ENCODE data around the gene MAPK13. TPM values are rescaled to one million over a fixed set of nuclear protein-coding genes. Genes with fewer than 3 reads are reported as not detected.

The MAPK13 gene
- 0.43 to 0.98 TPM (median 0.48 TPM) in 5 replicates for total RNA-seq (2022; extraction: Qiagen RNA extraction)

GRCh38 chr6:36129941-36130666 lies at the start of gene MAPK13:
TSS of gene MAPK13 (plus strand) at chr6:36130513. CDS start at chr6:36130583, 70 bp downstream.

Other genes with a start within 250 kb of the MAPK13 start
- gene SRPK1, start 209.4 kb upstream of the MAPK13 start, total RNA-seq (2022; extraction: Qiagen RNA extraction): 24.9 to 55.6 TPM (median 29.7 TPM) in 5 replicates
- 0.02 to 0.07 TPM in 2 of 5 replicates, not detected in the others for gene SLC26A8, start 105.9 kb upstream of the MAPK13 start, total RNA-seq (2022; extraction: Qiagen RNA extraction)
- gene MAPK14, start 102.7 kb upstream of the MAPK13 start, total RNA-seq (2022; extraction: Qiagen RNA extraction): 23.5 to 28.4 TPM (median 26.4 TPM) in 5 replicates
- 8.3 to 9.5 TPM (median 9.1 TPM) in 5 replicates for gene BRPF3, start 66.2 kb downstream of the MAPK13 start, total RNA-seq (2022; extraction: Qiagen RNA extraction)
- gene PNPLA1, start 139.5 kb downstream of the MAPK13 start, total RNA-seq (2022; extraction: Qiagen RNA extraction): not detected in 5 replicates
- gene BNIP5, start 206.4 kb downstream of the MAPK13 start, total RNA-seq (2022; extraction: Qiagen RNA extraction): 0.02 to 0.05 TPM (median 0.02 TPM) in 4 of 5 replicates, not detected in the other